ENCODE data around the gene OPA3.
"Not testable (repeated sequence)": the region's sequence is repeated elsewhere in the genome, so short reads cannot be mapped to it uniquely, and the experiment has no call there.

The OPA3 gene

DNA sequence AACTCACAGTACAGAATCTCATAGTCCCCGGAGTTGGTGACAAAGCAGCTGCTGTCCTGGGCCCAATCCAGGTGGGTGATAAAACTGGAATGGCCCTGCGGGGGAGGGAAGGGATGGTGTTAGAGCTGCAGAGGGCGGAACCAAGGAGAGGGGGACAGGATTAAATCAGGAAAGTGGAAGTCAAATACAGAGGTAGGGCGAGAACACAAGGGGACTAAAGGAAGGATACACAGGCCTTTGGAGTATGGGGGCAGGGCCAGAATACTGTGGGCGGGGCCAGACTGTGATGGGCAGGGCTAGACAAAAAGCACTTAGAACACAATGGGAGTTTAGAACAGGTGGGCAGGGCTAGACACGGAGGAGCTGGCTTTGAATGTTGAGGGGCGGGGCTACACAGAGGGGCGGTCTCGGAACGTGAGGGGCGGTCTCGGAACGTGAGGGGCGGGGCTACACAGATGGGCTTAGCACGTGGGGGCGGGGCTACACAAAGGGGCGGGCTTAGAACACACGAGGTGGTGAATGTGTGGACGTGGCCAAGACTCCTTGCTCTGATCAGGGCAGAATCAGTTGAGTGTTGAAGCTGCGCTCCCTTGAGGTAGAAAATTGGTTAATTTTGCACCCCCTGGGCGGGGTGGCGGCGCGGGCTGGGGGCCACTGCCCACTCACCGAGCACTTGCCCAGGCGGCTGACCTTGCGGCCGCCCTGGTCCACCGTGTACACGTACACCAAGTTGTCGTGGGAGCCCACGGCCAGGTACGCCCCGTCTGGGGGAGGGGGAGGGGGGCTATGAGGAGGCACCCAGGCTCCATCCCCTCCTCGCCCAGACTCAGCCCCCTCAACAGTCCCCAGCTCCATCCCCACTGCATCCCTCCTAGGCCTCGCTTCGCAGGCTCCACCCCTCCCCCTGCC is 31.4 kb upstream of the OPA3 start:
- H3K4me3 ChIP-seq (ENCODE audit: low read depth in 1 of 5, low read length in 5 of 5), result peak overlapping the region in 1 of 5 donors; percentile 13
- H3K36me3 ChIP-seq (ENCODE audit: control insufficient read depth in 5 of 5, insufficient read depth in 5 of 5, low read length in 5 of 5), result peaks cover 0 to 73% (median 47%) of the 10 kb centered on the region in 5 donors

GRCh38 chr19:45615056-45615455 is 30.5 kb upstream of the OPA3 start:
- H3K9me3 ChIP-seq (ENCODE audit: control insufficient read depth in 5 of 5, low read length in 5 of 5); H3K27me3 ChIP-seq (ENCODE audit: control insufficient read depth in 5 of 5, insufficient read depth in 4 of 5, low read length in 5 of 5); H3K9ac ChIP-seq (ENCODE audit: low read length in 5 of 5); H3K4me3 ChIP-seq (ENCODE audit: low read depth in 1 of 5, low read length in 5 of 5); H3K27ac ChIP-seq (ENCODE audit: low read depth, low read length): not testable (repeated sequence)
- peaks cover 0 to 14% (median 0%) of the 10 kb centered on the region in 5 donors for H3K4me1 ChIP-seq (ENCODE audit: control insufficient read depth in 5 of 5, insufficient read depth in 5 of 5, low read length in 5 of 5)
- H3K36me3 ChIP-seq (ENCODE audit: control insufficient read depth in 5 of 5, insufficient read depth in 5 of 5, low read length in 5 of 5), result peaks cover 0 to 63% (median 41%) of the 10 kb centered on the region in 5 donors

More for the DNA sequence above, 31.4 kb upstream of the OPA3 start:
- peaks cover 0 to 14% (median 0%) of the 10 kb centered on the region in 5 donors for H3K4me1 ChIP-seq (ENCODE audit: control insufficient read depth in 5 of 5, insufficient read depth in 5 of 5, low read length in 5 of 5)
- no peaks in the 10 kb centered on the region for H3K9me3 ChIP-seq (ENCODE audit: control insufficient read depth in 5 of 5, low read length in 5 of 5)
- H3K27me3 ChIP-seq (ENCODE audit: control insufficient read depth in 5 of 5, insufficient read depth in 4 of 5, low read length in 5 of 5), result no peaks in the 10 kb centered on the region
- H3K9ac ChIP-seq (ENCODE audit: low read length in 5 of 5), result peak overlapping the region in 1 of 5 donors; percentile 37
- no peak overlapping the region for H3K27ac ChIP-seq (ENCODE audit: low read depth, low read length)

GRCh38 chr19:45613926-45614725 is 29.5 kb upstream of the OPA3 start:
- H3K4me3 ChIP-seq (ENCODE audit: low read depth in 1 of 5, low read length in 5 of 5), result no peak overlapping the region
- no peak overlapping the region for H3K9ac ChIP-seq (ENCODE audit: low read length in 5 of 5)
- H3K36me3 ChIP-seq (ENCODE audit: control insufficient read depth in 5 of 5, insufficient read depth in 5 of 5, low read length in 5 of 5), result peaks cover 0 to 60% (median 38%) of the 10 kb centered on the region in 5 donors
- H3K4me1 ChIP-seq (ENCODE audit: control insufficient read depth in 5 of 5, insufficient read depth in 5 of 5, low read length in 5 of 5), result peaks cover 0 to 14% (median 0%) of the 10 kb centered on the region in 5 donors
- no peaks in the 10 kb centered on the region for H3K27me3 ChIP-seq (ENCODE audit: control insufficient read depth in 5 of 5, insufficient read depth in 4 of 5, low read length in 5 of 5)
- H3K27ac ChIP-seq (ENCODE audit: low read depth, low read length), result no peak overlapping the region
- H3K9me3 ChIP-seq (ENCODE audit: control insufficient read depth in 5 of 5, low read length in 5 of 5), result no peaks in the 10 kb centered on the region

- Histone ChIP-seq H3K4me3 (ENCODE audit: low read depth in 1 of 5, low read length in 5 of 5) (no peak overlapping the region), H3K27me3 (ENCODE audit: control insufficient read depth in 5 of 5, insufficient read depth in 4 of 5, low read length in 5 of 5) (no peaks in the 10 kb centered on the region), H3K9ac (ENCODE audit: low read length in 5 of 5) (no peak overlapping the region), H3K4me1 (ENCODE audit: control insufficient read depth in 5 of 5, insufficient read depth in 5 of 5, low read length in 5 of 5) (peaks cover 2 to 11% (median 9%) of the 10 kb centered on the region in 5 donors), H3K36me3 (ENCODE audit: control insufficient read depth in 5 of 5, insufficient read depth in 5 of 5, low read length in 5 of 5) (peaks cover 0 to 32% (median 22%) of the 10 kb centered on the region in 5 donors), H3K9me3 (ENCODE audit: control insufficient read depth in 5 of 5, low read length in 5 of 5) (no peaks in the 10 kb centered on the region), H3K27ac (ENCODE audit: low read depth, low read length) (no peak overlapping the region)
These were observed 24.3 kb upstream of the OPA3 start for GRCh38 chr19:45608948-45609347.

DNA sequence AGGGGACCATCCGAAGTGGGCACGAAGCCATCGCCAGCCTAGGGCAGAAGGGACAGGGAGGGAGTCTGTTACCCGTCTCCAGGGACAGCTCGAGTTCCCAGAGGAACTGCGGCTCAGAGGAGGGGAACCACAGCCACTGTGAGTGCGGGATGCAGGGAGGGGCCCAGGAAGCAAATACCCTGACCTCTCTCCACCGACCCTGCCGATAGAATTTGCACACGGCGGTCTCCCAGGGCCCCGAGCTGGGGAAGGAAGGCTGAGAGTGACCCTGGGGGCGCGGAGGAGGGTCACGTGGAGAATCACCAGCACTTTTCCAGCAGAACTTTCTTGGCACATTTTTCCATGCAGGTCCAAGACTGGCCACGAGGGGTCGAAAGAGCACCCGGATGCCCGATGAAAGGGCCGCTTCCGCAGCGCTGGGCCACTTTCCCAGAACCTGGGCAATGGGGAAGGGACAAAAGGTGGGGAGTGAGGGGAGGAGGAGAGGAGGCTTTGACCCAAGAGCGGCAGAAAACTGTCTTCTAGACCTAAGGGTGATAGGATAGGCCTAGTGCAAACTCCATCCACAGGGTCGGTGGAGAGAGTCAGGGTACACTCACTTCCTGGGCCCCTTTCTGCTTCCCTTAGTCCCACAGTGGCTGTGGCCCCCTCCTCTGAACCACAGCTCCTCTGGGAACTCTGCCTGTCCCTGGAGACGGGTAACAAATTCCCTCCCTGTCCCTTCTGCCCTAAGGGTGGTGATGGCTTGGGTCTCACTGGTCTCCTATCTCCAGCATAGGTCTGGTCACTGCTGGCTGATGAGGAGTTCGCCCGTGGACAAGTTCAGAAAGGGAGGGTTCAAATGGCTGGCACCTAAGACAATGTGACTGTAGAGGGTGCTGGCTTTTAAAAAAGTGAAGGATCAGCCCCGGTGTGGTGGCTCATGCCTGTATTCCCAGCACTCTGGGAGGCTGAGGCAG is 22.7 kb upstream of the OPA3 start:
- Histone ChIP-seq H3K4me1 (ENCODE audit: control insufficient read depth in 5 of 5, insufficient read depth in 5 of 5, low read length in 5 of 5) (peaks cover 2 to 13% (median 9%) of the 10 kb centered on the region in 5 donors), H3K27me3 (ENCODE audit: control insufficient read depth in 5 of 5, insufficient read depth in 4 of 5, low read length in 5 of 5) (peaks cover 3 to 5% (median 3%) of the 10 kb centered on the region in 5 donors), H3K4me3 (ENCODE audit: low read depth in 1 of 5, low read length in 5 of 5) (peak overlapping the region; percentile 7 to 63 (median 53)), H3K27ac (ENCODE audit: low read depth, low read length) (no peak overlapping the region), H3K9ac (ENCODE audit: low read length in 5 of 5) (peak overlapping the region in 3 of 5 donors; percentile 4 to 73 (median 53)), H3K36me3 (ENCODE audit: control insufficient read depth in 5 of 5, insufficient read depth in 5 of 5, low read length in 5 of 5) (peaks cover 0 to 18% (median 9%) of the 10 kb centered on the region in 5 donors), H3K9me3 (ENCODE audit: control insufficient read depth in 5 of 5, low read length in 5 of 5) (no peaks in the 10 kb centered on the region)

DNA sequence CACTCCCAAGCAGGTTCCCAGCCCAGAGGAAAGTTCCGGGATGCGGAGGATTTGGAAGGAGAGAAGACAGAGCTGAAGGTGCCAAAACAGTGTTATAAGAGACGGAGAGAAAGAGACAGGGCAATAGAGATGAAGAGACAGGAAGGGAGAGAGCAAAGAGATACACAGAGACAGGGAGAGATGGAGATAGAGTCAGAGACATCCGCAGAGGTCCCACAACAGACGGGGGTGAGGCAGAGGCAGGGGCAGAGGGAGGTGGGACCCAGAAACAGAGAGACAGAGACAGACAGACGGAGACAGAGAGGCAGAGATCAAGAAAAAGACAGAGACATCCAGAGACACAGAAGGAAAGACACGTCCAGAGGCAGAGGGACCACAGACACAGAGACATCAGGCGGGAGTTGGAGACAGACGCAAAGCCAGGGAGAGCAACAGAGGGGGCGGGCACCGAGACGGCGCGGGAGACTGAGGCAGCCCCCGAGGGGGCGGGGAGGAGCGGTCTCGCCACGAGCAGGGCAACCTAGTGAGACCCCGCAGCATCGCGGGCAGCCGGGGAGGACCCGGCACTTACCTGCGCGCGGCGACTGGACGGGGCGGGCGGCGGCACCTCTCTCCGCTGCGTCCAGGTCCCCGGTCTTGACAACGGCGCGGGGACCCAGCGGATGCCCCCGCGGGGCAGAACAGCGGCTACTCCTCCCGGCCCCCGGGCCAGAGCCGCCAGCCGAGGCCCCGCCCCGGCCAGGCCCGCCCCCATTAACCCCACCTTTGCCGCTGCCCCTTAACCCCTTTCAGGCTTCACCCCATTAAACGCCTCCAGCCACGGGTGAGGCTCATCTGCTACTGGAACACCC is 17.1 kb upstream of the OPA3 start, which contains the start of gene GPR4:
GPR4 (minus strand) TSS at position 689 of the 851 bp plus-strand sequence. CDS start 10,346 bp downstream, outside the sequence.
- H3K27me3 ChIP-seq (ENCODE audit: control insufficient read depth in 5 of 5, insufficient read depth in 4 of 5, low read length in 5 of 5), result peaks cover 14 to 49% (median 44%) of the 10 kb centered on the region in 5 donors
- peak within 1 kb of the TSS in 4 of 5 donors; percentile 57 to 91 (median 74) for H3K9ac ChIP-seq (ENCODE audit: low read length in 5 of 5)
- peak within 1 kb of the TSS; percentile 29 to 83 (median 76) for H3K4me3 ChIP-seq (ENCODE audit: low read depth in 1 of 5, low read length in 5 of 5)
- H3K4me1 ChIP-seq (ENCODE audit: control insufficient read depth in 5 of 5, insufficient read depth in 5 of 5, low read length in 5 of 5), result peaks cover 0 to 55% (median 32%) of the 10 kb centered on the region in 5 donors
- peak within 1 kb of the TSS; percentile 82 for H3K27ac ChIP-seq (ENCODE audit: low read depth, low read length)
- no peaks in the 10 kb centered on the region for H3K36me3 ChIP-seq (ENCODE audit: control insufficient read depth in 5 of 5, insufficient read depth in 5 of 5, low read length in 5 of 5)
- H3K9me3 ChIP-seq (ENCODE audit: control insufficient read depth in 5 of 5, low read length in 5 of 5), result no peaks in the 10 kb centered on the region

- Histone ChIP-seq H3K9ac (ENCODE audit: low read length in 5 of 5) (peak overlapping the region in 4 of 5 donors; percentile 57 to 91 (median 74)), H3K27ac (ENCODE audit: low read depth, low read length) (peak overlapping the region; percentile 82), H3K27me3 (ENCODE audit: control insufficient read depth in 5 of 5, insufficient read depth in 4 of 5, low read length in 5 of 5) (peaks cover 14 to 49% (median 44%) of the 10 kb centered on the region in 5 donors), H3K36me3 (ENCODE audit: control insufficient read depth in 5 of 5, insufficient read depth in 5 of 5, low read length in 5 of 5) (no peaks in the 10 kb centered on the region), H3K4me3 (ENCODE audit: low read depth in 1 of 5, low read length in 5 of 5) (peak overlapping the region in 4 of 5 donors; percentile 75 to 83 (median 76)), H3K4me1 (ENCODE audit: control insufficient read depth in 5 of 5, insufficient read depth in 5 of 5, low read length in 5 of 5) (peaks cover 0 to 58% (median 32%) of the 10 kb centered on the region in 5 donors), H3K9me3 (ENCODE audit: control insufficient read depth in 5 of 5, low read length in 5 of 5) (no peaks in the 10 kb centered on the region)
These were observed 16.5 kb upstream of the OPA3 start for GRCh38 chr19:45601115-45601514.

GRCh38 chr19:45600340-45600885 is 15.8 kb upstream of the OPA3 start:
- H3K9me3 ChIP-seq (ENCODE audit: control insufficient read depth in 5 of 5, low read length in 5 of 5), result no peaks in the 10 kb centered on the region
- peak overlapping the region in 3 of 5 donors; percentile 75 to 83 (median 76) for H3K4me3 ChIP-seq (ENCODE audit: low read depth in 1 of 5, low read length in 5 of 5)
- peak overlapping the region; percentile 82 for H3K27ac ChIP-seq (ENCODE audit: low read depth, low read length)
- peaks cover 4 to 64% (median 32%) of the 10 kb centered on the region in 5 donors for H3K4me1 ChIP-seq (ENCODE audit: control insufficient read depth in 5 of 5, insufficient read depth in 5 of 5, low read length in 5 of 5)
- H3K9ac ChIP-seq (ENCODE audit: low read length in 5 of 5), result peak overlapping the region in 1 of 5 donors; percentile 91
- H3K36me3 ChIP-seq (ENCODE audit: control insufficient read depth in 5 of 5, insufficient read depth in 5 of 5, low read length in 5 of 5), result no peaks in the 10 kb centered on the region
- H3K27me3 ChIP-seq (ENCODE audit: control insufficient read depth in 5 of 5, insufficient read depth in 4 of 5, low read length in 5 of 5), result peaks cover 14 to 54% (median 44%) of the 10 kb centered on the region in 5 donors
